Activated T-helper 9 cell treated with anti-CD3 and anti-CD28 coated beads, Interleukin-2, amount 50 U/mL, for 16 hours (primary cell): ENCODE results near the gene GPAM.
"Not testable (repeated sequence)": the region's sequence is repeated elsewhere in the genome, so short reads cannot be mapped to it uniquely, and the experiment has no call there.

Source experiments
- DNase-seq: peaks from one replicate; pipeline ENCODE4 v3.0.0-alpha.2; 2020; ENCODE audit warnings: low read depth

Gene GPAM

GRCh38 chr10:112215342-112215774 is 31.8 kb upstream of the GPAM start:
- DNase-seq, result no peak

DNA sequence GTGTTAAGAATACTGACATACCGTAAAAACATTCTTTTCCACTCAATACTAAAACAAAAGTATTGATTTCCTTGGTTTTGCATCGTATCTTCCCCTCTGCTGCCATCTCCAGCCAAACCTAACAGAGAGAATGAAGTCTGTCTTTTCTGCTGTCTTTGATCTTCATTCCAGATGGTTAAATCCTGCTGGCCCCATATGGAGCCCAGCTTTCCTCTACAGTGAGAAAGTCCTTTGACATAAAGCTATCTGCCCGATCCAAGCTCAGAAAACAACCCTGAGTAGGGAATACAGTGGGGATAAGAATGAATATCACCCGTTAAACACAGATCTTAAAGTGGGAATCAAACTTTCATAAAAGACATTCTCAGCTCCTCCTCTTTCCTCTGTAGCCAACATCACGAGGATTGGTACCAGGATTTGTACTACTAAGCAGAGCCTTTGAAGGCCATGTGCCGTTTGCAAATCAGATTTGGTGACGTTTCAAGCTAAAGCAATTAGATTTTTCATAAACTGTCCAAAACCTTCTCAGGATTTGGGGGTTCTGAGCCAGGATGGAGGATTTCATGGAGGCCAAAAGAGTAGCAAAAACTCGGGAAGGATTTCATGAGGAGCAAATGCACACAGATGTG is 30.8 kb upstream of the GPAM start:
- no peak for DNase-seq

DNA sequence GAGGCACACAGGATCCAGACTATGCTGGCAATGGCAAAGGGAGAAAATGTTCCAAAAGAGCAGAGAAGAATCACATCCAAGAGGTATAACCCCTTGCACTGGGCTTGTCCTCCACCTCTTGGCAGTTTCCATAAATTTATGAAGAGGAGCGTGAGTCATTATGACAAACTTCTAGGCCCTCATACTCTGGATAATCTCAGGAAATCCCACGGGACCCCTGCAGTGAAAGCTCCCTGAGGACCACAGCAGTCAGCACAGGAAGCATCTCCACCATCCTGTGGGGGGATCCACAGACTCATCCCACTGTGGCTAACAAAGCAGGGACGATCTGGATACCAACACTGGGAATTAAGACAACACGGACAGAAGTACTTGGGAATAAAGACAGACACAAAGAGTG is 30.3 kb upstream of the GPAM start:
- no peak for DNase-seq

GRCh38 chr10:112213098-112213823 is 29.7 kb upstream of the GPAM start:
- no peak for DNase-seq

DNA sequence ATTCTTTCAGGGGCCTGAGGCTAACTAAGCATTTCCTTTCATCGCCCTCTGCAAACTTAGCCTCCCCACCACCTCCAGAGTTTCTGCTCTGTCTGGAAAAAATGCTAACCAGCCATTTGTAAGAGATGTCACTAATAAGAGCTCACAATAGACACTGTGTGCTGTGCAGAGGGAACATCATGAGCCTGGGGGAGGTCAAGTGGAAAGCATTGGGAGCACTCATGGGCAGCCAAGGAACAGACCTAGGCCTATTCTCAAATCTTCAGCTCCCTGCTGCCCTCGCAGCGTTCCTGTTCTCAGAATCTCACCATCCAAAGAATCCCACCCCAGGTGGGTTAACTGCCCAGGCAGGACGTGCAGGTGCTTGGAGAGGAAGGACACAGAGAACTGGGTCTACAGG is 27.1 kb upstream of the GPAM start:
- no peak for DNase-seq

DNA sequence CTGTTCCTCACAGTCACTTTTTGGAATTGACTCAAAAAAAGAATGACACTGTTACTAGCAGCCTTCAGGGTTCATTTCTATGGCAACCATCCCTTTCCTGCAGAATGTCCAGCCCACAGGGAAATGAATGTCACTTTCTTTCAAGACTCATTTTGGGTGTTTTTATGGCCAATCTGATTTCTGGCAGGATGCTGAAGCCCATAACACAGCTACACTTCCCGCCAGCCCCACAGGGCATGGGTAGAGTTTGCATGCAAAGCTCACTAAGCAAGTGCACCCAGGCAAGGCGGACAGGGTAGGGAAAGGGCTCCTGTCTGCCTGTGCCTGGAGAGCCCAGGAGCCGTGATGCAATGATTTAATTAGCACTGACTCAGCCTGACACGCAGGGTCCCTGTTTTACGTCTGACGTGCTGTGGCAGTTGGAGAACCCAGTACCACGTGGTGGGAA is 26.1 kb upstream of the GPAM start:
- no peak for DNase-seq

DNA sequence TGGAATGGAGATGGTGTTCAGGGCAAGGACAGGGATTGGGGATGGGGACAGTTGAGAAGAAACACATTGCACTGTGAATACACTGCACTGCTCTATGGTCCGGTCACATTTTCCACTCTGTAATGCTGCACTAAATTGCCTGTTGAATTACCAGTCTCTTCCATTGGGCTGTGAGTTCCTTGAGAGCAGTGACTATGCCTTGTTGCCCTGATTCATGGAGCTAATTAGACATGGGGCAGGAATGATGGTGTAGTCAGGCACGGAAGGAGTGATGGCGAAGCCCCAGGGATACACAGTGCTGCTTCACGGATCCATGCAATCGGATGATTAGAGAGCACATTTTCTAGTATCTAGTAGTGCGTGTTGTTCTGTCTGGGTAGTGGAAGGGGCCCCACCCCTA is 25.4 kb upstream of the GPAM start:
- DNase-seq, result no peak

GRCh38 chr10:112208292-112208691 is 24.7 kb upstream of the GPAM start:
- DNase-seq, result no peak

DNA sequence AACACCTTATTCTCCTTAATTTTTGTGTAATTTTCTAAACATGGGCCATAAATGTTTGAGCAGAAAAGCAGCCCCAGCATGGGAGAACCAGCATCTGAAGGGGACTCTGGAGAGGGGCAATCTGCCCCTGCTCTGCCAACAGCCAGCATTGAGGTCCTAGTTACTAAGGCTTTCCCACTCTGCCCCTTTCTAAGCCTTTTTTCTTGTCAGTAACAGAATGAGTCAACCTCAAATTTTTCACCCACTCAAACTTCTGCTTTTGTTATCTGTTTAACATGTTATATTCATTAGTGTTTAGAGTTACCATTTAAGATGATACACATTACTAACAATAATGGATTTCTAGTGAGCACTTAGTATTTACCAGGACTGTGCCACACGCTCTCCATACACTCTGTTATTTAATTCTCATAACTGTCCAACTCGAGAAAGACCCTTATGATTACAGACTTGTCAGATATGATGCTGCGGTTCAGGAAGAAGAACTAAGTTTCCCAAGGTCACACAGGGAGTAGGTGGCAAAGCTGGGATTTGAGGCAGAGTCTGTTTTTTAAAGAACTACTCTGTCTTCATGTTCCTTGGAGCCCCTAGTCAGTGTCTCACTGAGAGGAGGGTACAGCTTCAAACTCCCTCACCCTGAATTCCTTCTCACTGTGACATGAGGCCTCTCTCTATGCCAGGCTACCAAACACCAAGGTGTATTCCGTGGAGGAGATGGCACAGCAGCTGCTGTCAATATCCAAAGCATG is 19.9 kb upstream of the GPAM start:
- DNase-seq, result no peak

DNA sequence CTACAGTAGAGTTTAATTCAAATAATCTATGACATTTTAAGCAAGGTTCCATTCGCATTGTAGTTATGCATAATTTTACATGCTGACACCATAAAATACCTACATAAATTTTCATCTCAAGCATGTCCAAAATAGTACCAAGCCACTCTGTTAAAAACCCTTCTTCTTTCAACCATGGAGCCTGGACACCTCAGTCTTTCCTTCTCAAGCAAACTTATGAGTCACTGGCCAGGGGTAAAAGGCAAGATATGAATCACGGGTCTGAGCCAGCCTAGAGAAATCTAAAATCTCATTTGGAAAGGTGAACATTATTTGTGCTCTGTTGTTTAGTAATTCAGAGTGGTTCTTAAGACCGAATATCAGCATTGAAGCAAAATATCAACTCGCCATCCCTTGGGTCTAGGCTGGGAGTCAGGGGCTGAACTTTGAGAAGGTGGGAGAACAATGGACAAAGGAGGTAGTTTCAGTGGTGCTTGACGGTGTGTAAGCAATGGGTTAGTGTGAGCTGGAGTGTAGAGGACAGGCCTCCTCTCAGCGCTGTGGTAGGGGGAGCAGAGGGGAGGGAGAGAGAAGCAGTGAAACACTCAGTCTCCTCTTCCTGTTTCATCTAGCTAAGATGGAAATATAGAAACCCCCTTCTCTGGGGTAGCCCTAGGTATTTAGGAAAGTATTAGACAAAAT is 19.1 kb upstream of the GPAM start:
- no peak for DNase-seq

DNA sequence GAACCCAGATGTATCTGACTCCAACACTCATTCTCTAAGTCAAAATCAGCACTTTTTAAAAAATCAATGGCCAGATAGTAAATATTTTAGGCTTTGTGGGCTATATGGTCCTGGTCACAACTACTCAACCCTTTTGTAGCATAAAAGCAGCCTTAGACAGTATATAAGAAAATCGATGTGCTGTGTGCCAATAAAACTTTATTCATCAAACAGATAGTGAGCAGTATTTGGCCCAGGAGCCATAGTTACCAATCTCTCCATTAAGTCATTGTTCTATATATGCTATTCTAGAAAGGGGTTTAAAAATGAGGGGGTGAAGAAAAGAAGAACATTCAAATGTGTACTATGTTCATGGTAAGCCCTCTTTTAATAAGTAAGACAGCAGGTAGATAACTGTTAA is 18.5 kb upstream of the GPAM start:
- DNase-seq, result no peak

GRCh38 chr10:112201334-112201733 is 17.8 kb upstream of the GPAM start:
- no peak for DNase-seq

DNA sequence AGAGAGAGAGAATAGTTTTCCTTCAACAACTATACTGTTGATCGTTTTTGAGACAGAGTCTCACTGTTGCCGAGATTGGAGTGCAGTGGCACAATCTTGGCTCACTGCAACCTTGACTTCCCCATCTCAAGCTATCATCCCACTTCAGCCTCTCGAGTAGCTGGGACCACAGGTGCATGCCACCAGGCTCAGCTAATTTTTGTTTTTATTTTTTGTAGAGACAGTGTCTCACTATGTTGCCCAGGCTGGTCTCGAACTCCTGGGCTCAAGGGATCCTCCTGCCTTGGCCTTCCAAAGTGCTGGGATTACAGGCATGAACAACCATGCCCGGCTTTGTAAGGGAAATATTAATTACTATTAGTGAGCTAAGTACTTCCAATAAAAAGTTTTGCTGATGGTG is 16.7 kb upstream of the GPAM start:
- not testable (repeated sequence) for DNase-seq

DNA sequence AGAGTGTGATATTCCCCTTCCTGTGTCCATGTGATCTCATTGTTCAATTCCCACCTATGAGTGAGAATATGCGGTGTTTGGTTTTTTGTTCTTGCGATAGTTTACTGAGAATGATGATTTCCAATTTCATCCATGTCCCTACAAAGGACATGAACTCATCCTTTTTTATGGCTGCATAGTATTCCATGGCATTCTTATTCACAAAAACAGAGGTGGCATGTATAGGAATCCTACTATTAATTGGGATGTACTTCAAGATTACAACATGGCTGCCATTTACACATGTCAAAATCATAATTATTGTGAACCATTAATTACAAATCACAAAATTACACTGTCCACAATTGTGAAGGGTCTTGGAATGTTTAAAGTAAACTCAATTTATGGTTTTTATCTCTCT is 14.1 kb upstream of the GPAM start:
- DNase-seq, result not testable (repeated sequence)

- no peak for DNase-seq
Observed at GRCh38 chr10:112195224-112195623, 11.7 kb upstream of the GPAM start.

- DNase-seq, result no peak
Observed at GRCh38 chr10:112191791-112192190, 8.2 kb upstream of the GPAM start.

- DNase-seq, result no peak
Observed at GRCh38 chr10:112191041-112191590, 7.6 kb upstream of the GPAM start.

DNA sequence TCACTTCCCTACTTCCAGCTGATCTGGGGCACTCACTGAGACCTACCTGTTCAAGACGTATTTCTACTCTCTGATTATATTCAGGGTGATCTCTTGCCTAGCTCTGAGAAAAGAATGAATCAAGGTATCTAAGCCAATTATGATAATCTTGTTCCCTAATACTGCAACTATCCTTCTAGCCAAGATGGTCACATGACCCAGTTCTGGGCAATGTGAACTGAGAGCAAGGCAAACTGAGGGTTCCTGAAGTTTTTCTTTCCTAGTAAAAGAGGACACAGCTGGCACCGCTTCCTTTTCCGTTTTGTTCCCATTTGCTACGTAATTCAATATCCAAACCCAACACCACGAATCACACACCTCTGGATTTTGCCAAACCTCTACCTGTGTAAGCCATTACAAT is 5.9 kb upstream of the GPAM start:
- DNase-seq, result no peak

- DNase-seq, result no peak
Observed at GRCh38 chr10:112187527-112187926, 4.0 kb upstream of the GPAM start.

- DNase-seq, result no peak
Observed at GRCh38 chr10:112185959-112186358, 2.4 kb upstream of the GPAM start.

GRCh38 chr10:112184379-112184778 is 814 bp upstream of the GPAM start:
- DNase-seq, result no peak

DNA sequence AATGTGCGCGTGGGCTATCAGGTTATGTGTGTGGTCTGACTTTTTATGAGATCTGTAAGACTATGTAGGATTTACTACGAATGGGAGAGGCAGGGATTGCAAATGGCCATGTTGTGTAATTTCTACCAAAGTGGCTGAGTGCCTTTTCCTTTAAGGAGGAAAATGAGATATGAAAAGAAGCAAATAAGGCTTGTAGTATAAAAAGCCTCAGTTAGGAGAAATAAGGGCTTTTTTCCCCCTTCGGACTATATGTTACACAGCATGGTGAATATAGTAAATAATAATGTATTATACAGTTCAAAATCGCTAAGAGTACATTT is 447 bp upstream of the GPAM start:
- DNase-seq, result no peak
